Type B pancreatic cell (in vitro differentiated cells): ENCODE data around the gene PDXK. TPM values are rescaled to one million over a fixed set of nuclear protein-coding genes. Genes with fewer than 3 reads are reported as not detected.

Experiments
- DNase-seq: peaks from one replicate; pipeline ENCODE4 v3.0.0; 2021; ENCODE audit warnings: mixed read lengths; ENCODE audit not compliant: unreplicated experiment; ENCODE audit errors: extremely low spot score
- H3K27ac Mint-ChIP-seq: 2 replicates; pipeline ENCODE4 v1.8.0; 2021; ENCODE audit warnings: mild to moderate bottlenecking, mixed read lengths
- H3K27me3 Mint-ChIP-seq: 2 replicates; pipeline ENCODE4 v1.8.0; 2021; ENCODE audit warnings: mixed read lengths
- H3K36me3 Mint-ChIP-seq: 2 replicates; pipeline ENCODE4 v1.8.0; 2021; ENCODE audit warnings: mixed read lengths
- H3K4me1 Mint-ChIP-seq: one replicate; pipeline ENCODE4 v1.8.0; 2021; ENCODE audit warnings: mixed read lengths; ENCODE audit not compliant: unreplicated experiment
- H3K4me3 Mint-ChIP-seq: 2 replicates; pipeline ENCODE4 v1.8.0; 2021; ENCODE audit warnings: mild to moderate bottlenecking, mixed read lengths
- H3K9me3 Mint-ChIP-seq: 2 replicates; pipeline ENCODE4 v1.8.0; 2021; ENCODE audit warnings: mixed read lengths
- total RNA-seq: library from RNA; stranded (reverse); gene quantifications from 2 replicates; pipeline ENCODE4 v1.2.1, GENCODE V29; 2021; ENCODE audit warnings: low replicate concordance
- TF ChIP-seq, protein P1 (sequence below): fragments of 200-600 bp; sonication (generic); conservative IDR thresholded peaks from 2 replicates; pipeline ENCODE4 v1.5.0; 2021; ENCODE audit warnings: antibody characterized with exemption, mild to moderate bottlenecking

PDXK gene
- total RNA-seq, 1 donor from 2014 or later, result 94.4 TPM

DNA sequence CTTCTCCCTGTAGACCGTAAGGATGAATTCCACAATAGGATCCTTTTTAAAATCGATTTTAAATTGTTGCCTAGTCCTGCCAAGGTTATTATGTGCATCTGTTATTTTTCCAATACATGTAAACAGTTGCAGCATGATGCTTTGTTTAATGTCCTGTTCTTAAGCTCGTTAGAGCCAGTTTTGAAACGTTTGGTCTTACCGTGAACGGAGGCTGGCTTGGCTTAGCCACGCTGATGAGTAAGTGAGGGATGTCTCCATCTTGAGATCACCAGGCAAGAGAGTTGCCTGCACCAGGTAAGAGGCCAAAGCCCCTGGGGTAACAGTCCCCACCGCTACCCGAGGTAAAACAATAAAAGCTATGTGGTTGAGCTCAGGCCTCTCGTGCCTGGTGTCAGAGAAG lies 39.9 kb downstream of the PDXK start:
- Mint-ChIP-seq H3K27me3 (no peaks in the 10 kb centered on the region), H3K9me3 (no peaks in the 10 kb centered on the region), H3K27ac (no peak overlapping the region), H3K4me1 (no peaks in the 10 kb centered on the region), H3K36me3 (peaks cover 3% of the 10 kb centered on the region), H3K4me3 (no peak overlapping the region)
- TF ChIP-seq, protein P1, sequence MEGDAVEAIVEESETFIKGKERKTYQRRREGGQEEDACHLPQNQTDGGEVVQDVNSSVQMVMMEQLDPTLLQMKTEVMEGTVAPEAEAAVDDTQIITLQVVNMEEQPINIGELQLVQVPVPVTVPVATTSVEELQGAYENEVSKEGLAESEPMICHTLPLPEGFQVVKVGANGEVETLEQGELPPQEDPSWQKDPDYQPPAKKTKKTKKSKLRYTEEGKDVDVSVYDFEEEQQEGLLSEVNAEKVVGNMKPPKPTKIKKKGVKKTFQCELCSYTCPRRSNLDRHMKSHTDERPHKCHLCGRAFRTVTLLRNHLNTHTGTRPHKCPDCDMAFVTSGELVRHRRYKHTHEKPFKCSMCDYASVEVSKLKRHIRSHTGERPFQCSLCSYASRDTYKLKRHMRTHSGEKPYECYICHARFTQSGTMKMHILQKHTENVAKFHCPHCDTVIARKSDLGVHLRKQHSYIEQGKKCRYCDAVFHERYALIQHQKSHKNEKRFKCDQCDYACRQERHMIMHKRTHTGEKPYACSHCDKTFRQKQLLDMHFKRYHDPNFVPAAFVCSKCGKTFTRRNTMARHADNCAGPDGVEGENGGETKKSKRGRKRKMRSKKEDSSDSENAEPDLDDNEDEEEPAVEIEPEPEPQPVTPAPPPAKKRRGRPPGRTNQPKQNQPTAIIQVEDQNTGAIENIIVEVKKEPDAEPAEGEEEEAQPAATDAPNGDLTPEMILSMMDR, result no peak
- DNase-seq, result no peak

DNA sequence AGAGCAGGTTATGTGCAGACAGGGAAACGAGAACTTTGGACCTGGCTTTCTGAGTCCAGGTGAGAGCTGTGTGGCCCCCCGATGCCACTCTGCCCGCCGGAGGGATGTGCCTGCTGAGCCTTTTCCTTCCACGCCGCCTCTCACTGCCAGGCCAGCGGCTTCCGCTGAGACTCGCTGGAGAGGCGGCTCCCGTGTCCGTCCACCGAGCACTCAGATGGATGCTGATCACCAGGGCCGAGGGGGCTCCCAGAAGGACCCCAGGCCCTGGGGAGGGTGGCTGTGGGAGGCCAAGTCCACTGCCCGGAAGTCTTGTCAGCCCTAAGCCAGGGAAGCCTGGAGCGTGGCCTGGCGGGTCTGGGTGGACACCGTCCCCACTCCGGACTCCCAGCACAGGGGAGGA lies 40.7 kb downstream of the PDXK start:
- Mint-ChIP-seq H3K36me3 (peaks cover 3% of the 10 kb centered on the region), H3K27me3 (no peaks in the 10 kb centered on the region), H3K9me3 (no peaks in the 10 kb centered on the region), H3K4me3 (no peak overlapping the region), H3K4me1 (no peaks in the 10 kb centered on the region), H3K27ac (no peak overlapping the region)
- TF ChIP-seq, protein P1, result no peak
- DNase-seq, result no peak

DNA sequence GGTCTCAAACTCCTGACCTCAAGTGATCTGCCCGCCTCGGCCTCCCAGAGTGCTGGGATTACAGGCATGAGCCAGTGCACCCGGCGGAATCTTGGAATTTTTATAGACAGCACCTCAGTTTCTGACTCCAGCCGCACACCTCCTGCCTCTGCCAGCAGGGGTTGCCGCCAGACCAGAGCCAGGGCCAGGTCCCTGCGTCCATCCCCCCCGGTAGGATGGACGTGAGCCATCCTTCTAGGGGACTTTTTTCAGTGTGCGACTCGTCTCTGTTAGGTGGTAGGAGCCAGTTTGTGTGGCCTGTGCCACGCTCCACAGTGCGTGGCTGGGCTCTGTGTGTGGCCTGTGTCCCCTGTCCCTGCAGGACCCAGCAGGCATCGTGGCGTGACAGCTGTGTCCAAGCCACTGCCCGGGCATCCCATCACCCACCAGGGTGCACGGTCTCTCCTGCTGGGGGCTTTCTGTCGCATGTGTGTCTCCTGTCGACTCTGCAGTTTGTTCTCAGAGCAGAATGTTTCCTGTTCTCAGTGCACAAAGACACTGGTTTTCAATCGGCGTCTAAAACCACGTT lies 41.5 kb downstream of the PDXK start:
- TF ChIP-seq, protein P1, result no peak
- DNase-seq, result no peak
- no peak overlapping the region for H3K27ac Mint-ChIP-seq
- H3K9me3 Mint-ChIP-seq, result no peaks in the 10 kb centered on the region
- peaks cover 3% of the 10 kb centered on the region for H3K36me3 Mint-ChIP-seq
- H3K4me1 Mint-ChIP-seq, result no peaks in the 10 kb centered on the region
- no peaks in the 10 kb centered on the region for H3K27me3 Mint-ChIP-seq
- no peak overlapping the region for H3K4me3 Mint-ChIP-seq

DNA sequence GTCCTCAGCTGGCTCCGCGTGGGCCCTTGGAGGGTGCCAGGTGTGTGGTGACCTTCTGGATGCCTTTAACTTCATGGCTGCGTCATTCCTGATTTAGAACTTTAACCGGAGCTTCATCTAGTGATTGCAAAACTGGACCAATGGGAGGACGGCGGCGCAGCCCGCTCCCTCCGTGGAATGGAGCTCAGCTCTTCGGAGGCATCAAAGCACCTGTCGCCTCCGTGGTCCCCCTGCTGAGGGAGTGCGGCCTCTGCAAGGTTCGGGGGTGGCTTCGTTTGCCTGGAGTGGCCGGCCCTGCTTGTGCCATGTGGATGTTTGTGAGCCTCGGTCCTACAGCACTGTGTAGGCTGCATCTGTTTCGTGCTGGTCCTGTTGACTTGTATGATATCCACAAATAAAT lies 43.0 kb downstream of the PDXK start:
- no peak for DNase-seq

DNA sequence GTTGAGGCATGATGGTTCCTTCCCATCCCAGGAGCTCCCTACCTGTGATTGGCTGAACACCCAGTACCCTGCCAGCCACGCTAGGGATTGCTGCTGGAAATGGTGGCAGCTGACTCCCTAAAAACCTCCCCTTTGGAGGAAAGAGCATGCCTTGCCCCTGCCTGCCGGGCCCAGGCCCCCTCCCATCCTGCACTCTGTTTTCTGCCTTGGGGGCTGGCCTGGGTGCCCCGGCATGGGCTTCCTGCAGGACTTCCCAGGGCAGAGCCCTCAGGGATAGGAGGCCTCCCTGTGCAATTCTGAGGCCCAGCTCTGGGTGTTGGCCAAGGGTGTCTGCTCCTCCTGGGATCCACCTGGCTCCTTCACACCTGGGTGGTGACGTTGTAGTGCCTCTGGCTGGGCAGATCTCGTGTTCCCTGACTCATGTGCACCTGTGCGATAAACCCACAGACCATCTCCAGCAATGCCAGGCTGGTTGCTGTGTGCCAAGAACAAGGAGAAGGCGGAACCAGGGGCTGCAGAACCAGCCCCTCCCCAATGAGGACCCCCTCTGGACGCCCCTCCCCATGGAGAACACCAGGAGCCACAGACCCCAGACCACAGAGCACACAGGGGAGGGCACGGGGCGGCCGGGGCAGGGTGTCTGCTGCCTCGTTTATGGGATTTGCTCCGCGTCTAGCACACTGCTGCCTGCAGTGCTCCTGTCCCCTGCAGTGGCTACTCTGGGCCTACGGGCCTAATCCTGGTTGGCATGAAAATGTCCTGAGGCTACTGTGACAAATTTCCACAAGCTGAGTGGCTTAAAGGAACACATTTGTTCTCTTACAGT lies 43.6 kb downstream of the PDXK start:
- Mint-ChIP-seq H3K27ac (no peak overlapping the region), H3K4me3 (no peak overlapping the region), H3K4me1 (peaks cover under 1% of the 10 kb centered on the region), H3K36me3 (peaks cover 3% of the 10 kb centered on the region), H3K27me3 (no peaks in the 10 kb centered on the region), H3K9me3 (no peaks in the 10 kb centered on the region)
- TF ChIP-seq, protein P1, result no peak
- no peak for DNase-seq

More for the DNA sequence above, 43.0 kb downstream of the PDXK start:
- Mint-ChIP-seq H3K27me3 (no peaks in the 10 kb centered on the region), H3K4me3 (no peak overlapping the region), H3K4me1 (no peaks in the 10 kb centered on the region), H3K36me3 (peaks cover 3% of the 10 kb centered on the region), H3K27ac (no peak overlapping the region), H3K9me3 (no peaks in the 10 kb centered on the region)
- TF ChIP-seq, protein P1, result no peak
